Measurements from ENCODE around the gene KIRREL1. TPM values are rescaled to one million over a fixed set of nuclear protein-coding genes. Genes with fewer than 3 reads are reported as not detected.

KIRREL1 gene
- total RNA-seq, 1 experiment from 2014 or later: 30.5 TPM

DNA sequence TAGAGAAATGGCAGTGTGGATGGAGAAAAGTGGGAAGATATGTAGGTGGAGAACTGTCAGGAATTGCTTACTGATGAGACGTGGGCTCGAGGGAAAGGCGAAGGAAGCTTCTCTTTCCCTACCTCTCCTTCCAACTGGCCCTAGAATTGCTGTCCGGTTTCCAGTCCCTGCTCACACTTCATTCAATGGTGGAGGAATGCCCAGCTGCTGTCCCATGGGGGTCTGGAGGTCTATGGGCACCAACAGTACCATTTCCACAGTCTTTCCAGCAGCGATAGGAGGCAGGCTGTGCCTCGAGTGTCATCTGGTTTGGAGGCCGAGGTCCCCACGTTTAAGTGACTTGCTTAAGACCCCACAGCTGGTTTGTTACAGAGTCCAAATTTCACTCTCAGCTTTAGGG, 155.7 kb downstream of the KIRREL1 start:
- H2AK5ac ChIP-seq (ENCODE audit: insufficient read length, low read length): no peak overlapping the region
- H3K79me2 ChIP-seq (ENCODE audit: insufficient read depth, low read length): no peaks in the 10 kb centered on the region
- no peak overlapping the region for H2BK12ac ChIP-seq (ENCODE audit: insufficient read length, low read depth, low read length)
- no peak overlapping the region for H3K18ac ChIP-seq (ENCODE audit: insufficient read length, low read depth, low read length)
- H4K5ac ChIP-seq (ENCODE audit: insufficient read length, low read depth, low read length): no peak overlapping the region
- H2BK15ac ChIP-seq (ENCODE audit: low read depth, low read length): no peak overlapping the region
- no peaks in the 10 kb centered on the region for H4K20me1 ChIP-seq (ENCODE audit: control insufficient read depth, insufficient read depth, insufficient read length)
- H3K9ac ChIP-seq (ENCODE audit: extremely low read depth, insufficient read length, low read length): no peak overlapping the region
- H3K9me3 ChIP-seq (ENCODE audit: control insufficient read depth, low read depth, low read length): no peaks in the 10 kb centered on the region
- Mint-ChIP-seq H3K4me3 (peak overlapping the region; percentile 57 to 72; a peak in 4 of 5 replicates), H3K27me3 (ENCODE audit: low read depth) (peaks cover 57% of the 10 kb centered on the region), H3K36me3 (ENCODE audit: insufficient read depth in 1 of 3, low read depth in 3 of 3) (0 out of 7 replicates have a peak, but pooled peaks cover 0 to 5% (median 0%) of the 10 kb centered on the region in 3 experiments), H3K4me1 (peaks cover 3 to 20% of the 10 kb centered on the region in 2 experiments), H3K27ac (no peak overlapping the region), H3K9me3 (peaks cover 0 to 5% of the 10 kb centered on the region in 2 experiments; a peak in 1 of 5 replicates)
- no peak overlapping the region for H2BK5ac ChIP-seq (ENCODE audit: insufficient read length, low read length)
- no peak overlapping the region for H3K23ac ChIP-seq (ENCODE audit: insufficient read length, low read depth, low read length)
- H3K27me3 ChIP-seq (ENCODE audit: insufficient read depth, low read length): no peaks in the 10 kb centered on the region; the same call in 1 of the 2 replicates
- no peak overlapping the region for H3K27ac ChIP-seq (ENCODE audit: insufficient read length, low read depth, low read length)
- H4K8ac ChIP-seq (replicated peaks; ENCODE audit: insufficient read length, low read depth, low read length): no peak overlapping the region
- H3K4me2 ChIP-seq (ENCODE audit: insufficient read depth, insufficient read length, low read length): no peak overlapping the region
- H3K79me1 ChIP-seq (ENCODE audit: insufficient read depth, low read depth, low read length, poor library complexity, severe bottlenecking): no peaks in the 10 kb centered on the region
- no peak overlapping the region for H3K14ac ChIP-seq (ENCODE audit: insufficient read depth, low read length)
- no peak overlapping the region for H3T11ph ChIP-seq (ENCODE audit: low read length)
- DNase-seq: no peak
- no peak overlapping the region for H2BK20ac ChIP-seq (ENCODE audit: low read depth, low read length, poor library complexity, severe bottlenecking)
- no peak overlapping the region for H2BK120ac ChIP-seq (ENCODE audit: low read depth, low read length, poor library complexity, severe bottlenecking)
- WGBS (ENCODE audit: extremely low coverage, insufficient read length, low lambda C conversion rate): no CpG with 5 or more reads among the region's 8 CpGs
- H2AFZ ChIP-seq (ENCODE audit: low read length): no peak overlapping the region
- no peaks in the 10 kb centered on the region for H3K4me1 ChIP-seq (ENCODE audit: insufficient read depth, low read length)
- H4K91ac ChIP-seq (ENCODE audit: insufficient read length, low read depth, low read length): no peak overlapping the region
- H3K4ac ChIP-seq (ENCODE audit: low read depth, low read length): no peak overlapping the region
- no peaks in the 10 kb centered on the region for H3K23me2 ChIP-seq (ENCODE audit: insufficient read length, low read depth, low read length, poor library complexity, severe bottlenecking)
- TF ChIP-seq, protein P1, sequence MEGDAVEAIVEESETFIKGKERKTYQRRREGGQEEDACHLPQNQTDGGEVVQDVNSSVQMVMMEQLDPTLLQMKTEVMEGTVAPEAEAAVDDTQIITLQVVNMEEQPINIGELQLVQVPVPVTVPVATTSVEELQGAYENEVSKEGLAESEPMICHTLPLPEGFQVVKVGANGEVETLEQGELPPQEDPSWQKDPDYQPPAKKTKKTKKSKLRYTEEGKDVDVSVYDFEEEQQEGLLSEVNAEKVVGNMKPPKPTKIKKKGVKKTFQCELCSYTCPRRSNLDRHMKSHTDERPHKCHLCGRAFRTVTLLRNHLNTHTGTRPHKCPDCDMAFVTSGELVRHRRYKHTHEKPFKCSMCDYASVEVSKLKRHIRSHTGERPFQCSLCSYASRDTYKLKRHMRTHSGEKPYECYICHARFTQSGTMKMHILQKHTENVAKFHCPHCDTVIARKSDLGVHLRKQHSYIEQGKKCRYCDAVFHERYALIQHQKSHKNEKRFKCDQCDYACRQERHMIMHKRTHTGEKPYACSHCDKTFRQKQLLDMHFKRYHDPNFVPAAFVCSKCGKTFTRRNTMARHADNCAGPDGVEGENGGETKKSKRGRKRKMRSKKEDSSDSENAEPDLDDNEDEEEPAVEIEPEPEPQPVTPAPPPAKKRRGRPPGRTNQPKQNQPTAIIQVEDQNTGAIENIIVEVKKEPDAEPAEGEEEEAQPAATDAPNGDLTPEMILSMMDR (conservative IDR thresholded peaks at IDR 0.05): no peak
- no peak overlapping the region for H3K56ac ChIP-seq (ENCODE audit: insufficient read length, low read depth, low read length)

Other genes starting within 250 kb of the KIRREL1 start
- not detected in 2 replicates for gene FCRL2, start 216.5 kb upstream of the KIRREL1 start, total RNA-seq (2021)
- not detected in 2 replicates for gene FCRL1, start 173.5 kb upstream of the KIRREL1 start, total RNA-seq (2021)
- not detected in 2 replicates for gene CD5L, start 151.8 kb upstream of the KIRREL1 start, total RNA-seq (2021)
- 0.98 and 1.3 TPM in 2 replicates for gene CD1D, start 187.2 kb downstream of the KIRREL1 start, total RNA-seq (2021)

All from H9 (cell line).